Measurements from ENCODE around the gene IKZF2. TPM values are rescaled to one million over a fixed set of nuclear protein-coding genes. Genes with fewer than 3 reads are reported as not detected.

IKZF2 gene
- total RNA-seq, 1 donor from 2014 or later = 4.4 TPM

DNA sequence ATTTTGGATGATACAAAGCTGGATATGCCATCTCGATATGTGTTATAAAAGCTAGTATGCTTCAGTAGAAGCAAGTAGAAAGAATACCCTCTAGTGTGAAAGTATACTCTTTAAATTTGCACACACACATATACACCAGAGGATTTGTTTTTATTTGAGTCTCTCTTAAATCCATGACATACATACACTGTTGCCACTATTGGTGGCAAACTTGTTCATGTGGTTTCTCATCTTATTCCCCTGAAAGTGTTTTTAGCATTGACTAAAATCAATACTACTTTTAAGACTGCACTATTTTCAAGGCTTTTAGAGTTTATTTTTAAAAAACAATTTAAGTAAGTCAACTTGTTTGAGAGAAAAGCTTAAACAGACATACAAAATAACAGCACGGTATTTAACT, 137.4 kb downstream of the IKZF2 start:
- no peak overlapping the region for H3K4me3 ChIP-seq (ENCODE audit: low read depth, low read length)
- no peaks in the 10 kb centered on the region for H3K27me3 ChIP-seq (ENCODE audit: control insufficient read depth, insufficient read depth, low read length)
- TF ChIP-seq, protein P1, sequence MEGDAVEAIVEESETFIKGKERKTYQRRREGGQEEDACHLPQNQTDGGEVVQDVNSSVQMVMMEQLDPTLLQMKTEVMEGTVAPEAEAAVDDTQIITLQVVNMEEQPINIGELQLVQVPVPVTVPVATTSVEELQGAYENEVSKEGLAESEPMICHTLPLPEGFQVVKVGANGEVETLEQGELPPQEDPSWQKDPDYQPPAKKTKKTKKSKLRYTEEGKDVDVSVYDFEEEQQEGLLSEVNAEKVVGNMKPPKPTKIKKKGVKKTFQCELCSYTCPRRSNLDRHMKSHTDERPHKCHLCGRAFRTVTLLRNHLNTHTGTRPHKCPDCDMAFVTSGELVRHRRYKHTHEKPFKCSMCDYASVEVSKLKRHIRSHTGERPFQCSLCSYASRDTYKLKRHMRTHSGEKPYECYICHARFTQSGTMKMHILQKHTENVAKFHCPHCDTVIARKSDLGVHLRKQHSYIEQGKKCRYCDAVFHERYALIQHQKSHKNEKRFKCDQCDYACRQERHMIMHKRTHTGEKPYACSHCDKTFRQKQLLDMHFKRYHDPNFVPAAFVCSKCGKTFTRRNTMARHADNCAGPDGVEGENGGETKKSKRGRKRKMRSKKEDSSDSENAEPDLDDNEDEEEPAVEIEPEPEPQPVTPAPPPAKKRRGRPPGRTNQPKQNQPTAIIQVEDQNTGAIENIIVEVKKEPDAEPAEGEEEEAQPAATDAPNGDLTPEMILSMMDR (IDR thresholded peaks at IDR 0.05; ENCODE audit: insufficient read depth, low read length, poor library complexity, severe bottlenecking) = no peak
- no peak for DNase-seq (ENCODE audit: low read depth)
- H3K36me3 ChIP-seq (ENCODE audit: control insufficient read depth, insufficient read depth, low read length) = no peaks in the 10 kb centered on the region

DNA sequence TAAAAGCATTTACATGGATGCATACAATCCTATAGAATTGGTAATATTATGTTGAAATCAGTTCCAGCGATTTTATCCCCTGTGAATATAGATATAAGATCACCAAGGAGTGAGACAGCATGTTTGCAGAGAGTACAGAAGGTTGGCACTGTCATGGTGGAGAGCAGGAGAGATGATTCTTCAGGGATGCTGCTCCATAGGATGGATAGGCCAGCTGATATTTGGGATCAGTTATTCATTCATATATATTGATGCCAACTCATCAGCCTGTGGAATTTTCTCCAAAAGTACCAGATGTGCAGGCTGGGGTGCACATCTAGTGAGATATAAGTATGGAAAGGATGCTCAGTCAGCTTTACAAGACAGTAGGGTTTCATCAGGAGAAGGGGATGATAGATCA, 139.9 kb downstream of the IKZF2 start:
- DNase-seq (ENCODE audit: low read depth) = no peak
- Histone ChIP-seq H3K27me3 (ENCODE audit: control insufficient read depth, insufficient read depth, low read length) (no peaks in the 10 kb centered on the region), H3K36me3 (ENCODE audit: control insufficient read depth, insufficient read depth, low read length) (no peaks in the 10 kb centered on the region), H3K4me3 (ENCODE audit: low read depth, low read length) (no peak overlapping the region)
- TF ChIP-seq, protein P1 (IDR thresholded peaks at IDR 0.05; ENCODE audit: insufficient read depth, low read length, poor library complexity, severe bottlenecking) = no peak

DNA sequence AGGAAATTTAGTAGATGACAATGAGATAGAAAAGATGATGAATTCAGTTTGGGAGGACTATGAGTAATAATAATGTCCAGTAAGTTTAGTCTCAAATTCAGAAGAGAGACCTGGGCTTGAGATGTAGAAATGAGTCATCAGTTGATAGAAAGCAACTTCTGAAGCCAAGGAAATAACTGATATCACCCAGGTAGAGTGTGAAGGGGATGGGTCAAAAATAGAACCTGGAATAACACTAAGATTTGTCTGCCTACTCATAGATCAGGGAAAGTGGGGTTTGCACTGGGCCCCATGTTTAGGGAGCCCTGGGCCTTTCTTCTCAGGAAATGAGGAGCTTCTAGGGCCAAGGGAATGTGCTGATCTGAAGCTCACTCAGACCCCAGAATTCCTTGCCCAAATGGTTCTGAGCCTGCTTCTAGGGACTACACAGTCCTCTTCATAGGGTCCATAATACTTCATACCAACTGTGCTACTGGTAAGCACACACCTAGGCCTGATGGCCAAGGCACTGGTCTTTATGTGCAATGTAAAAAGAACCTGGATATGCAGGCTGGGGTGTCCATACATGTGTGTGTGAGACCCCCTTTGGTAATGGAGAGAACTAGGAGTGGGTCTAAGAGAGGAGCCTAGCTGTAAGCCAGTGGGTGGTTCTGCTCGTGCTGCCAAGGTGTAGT, 141.2 kb downstream of the IKZF2 start:
- no peaks in the 10 kb centered on the region for H3K36me3 ChIP-seq (ENCODE audit: control insufficient read depth, insufficient read depth, low read length)
- DNase-seq (ENCODE audit: low read depth) = no peak
- no peaks in the 10 kb centered on the region for H3K27me3 ChIP-seq (ENCODE audit: control insufficient read depth, insufficient read depth, low read length)
- TF ChIP-seq, protein P1 (IDR thresholded peaks at IDR 0.05; ENCODE audit: insufficient read depth, low read length, poor library complexity, severe bottlenecking) = no peak
- H3K4me3 ChIP-seq (ENCODE audit: low read depth, low read length) = no peak overlapping the region

DNA sequence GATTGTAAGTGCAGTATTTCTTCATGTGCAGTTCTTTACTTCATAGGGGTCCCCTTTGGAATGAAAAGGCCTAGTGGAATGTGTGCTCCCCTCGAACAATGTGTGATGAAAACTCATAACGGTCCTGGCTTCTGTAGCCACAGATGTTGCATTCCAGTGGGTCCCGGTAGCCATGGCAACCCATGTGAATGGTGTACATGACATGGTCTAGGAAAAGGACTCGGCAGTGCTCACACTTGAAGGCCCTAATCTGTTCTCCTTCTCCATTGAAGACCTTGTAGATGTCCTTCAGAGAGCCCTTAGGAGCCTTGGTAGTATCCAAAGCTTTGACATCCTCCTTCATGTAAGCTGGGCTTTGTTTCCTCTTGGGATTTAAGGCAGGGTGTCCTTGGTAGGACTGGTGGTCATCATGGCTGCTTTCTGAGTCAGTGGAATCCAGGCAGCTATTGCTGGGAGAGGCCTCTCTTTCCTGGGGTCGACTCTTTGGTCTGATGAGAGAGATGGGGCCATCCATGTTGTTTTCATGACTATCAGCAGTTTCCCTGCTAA, 144.0 kb downstream of the IKZF2 start:
- DNase-seq (ENCODE audit: low read depth) = no peak
- H3K36me3 ChIP-seq (ENCODE audit: control insufficient read depth, insufficient read depth, low read length) = no peaks in the 10 kb centered on the region

DNA sequence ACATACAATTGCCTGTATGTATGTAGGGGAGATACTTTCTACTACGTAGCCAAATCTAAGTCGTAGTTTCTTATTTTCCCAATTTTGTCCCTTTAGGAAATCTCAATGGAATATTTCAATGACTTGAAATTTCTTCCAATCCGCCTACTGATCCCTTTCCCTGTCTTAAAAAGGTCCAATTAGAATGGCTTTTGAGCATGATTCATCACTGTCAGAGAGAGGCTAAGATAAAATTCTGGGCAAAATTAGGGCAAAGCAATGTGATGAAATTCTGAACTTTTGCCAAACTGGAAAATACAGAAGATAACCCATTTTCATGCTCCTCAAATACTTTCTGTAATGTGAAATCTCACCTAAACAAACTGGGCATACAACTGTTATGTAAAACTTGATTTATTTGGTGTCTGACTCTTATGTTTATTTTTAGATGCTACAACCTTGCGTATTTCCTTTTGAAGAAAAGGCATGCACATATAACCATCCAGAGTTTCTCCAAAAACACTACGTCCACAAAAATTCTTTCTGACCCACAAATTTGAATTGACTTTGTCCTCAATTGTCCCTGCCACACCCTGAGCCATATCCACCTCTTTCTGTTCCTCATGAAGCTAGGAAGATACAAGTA, 147.1 kb downstream of the IKZF2 start:
- no peak for DNase-seq (ENCODE audit: low read depth)
- Histone ChIP-seq H3K4me3 (ENCODE audit: low read depth, low read length) (no peak overlapping the region), H3K27me3 (ENCODE audit: control insufficient read depth, insufficient read depth, low read length) (no peaks in the 10 kb centered on the region), H3K36me3 (ENCODE audit: control insufficient read depth, insufficient read depth, low read length) (no peaks in the 10 kb centered on the region)
- TF ChIP-seq, protein P1 (IDR thresholded peaks at IDR 0.05; ENCODE audit: insufficient read depth, low read length, poor library complexity, severe bottlenecking) = no peak

More for the DNA sequence above, 144.0 kb downstream of the IKZF2 start:
- no peaks in the 10 kb centered on the region for H3K27me3 ChIP-seq (ENCODE audit: control insufficient read depth, insufficient read depth, low read length)
- TF ChIP-seq, protein P1 (IDR thresholded peaks at IDR 0.05; ENCODE audit: insufficient read depth, low read length, poor library complexity, severe bottlenecking) = no peak
- H3K4me3 ChIP-seq (ENCODE audit: low read depth, low read length) = no peak overlapping the region

Data from kidney epithelial cell (primary cell).